AG09309 (cell line): Measurements from ENCODE around the gene DEF6.

ENCODE experiments used
- DNase-seq: peaks from one replicate; pipeline ENCODE4 v3.0.0-alpha.2; 2010; ENCODE audit warnings: low read depth
- H3K4me3 ChIP-seq: 2 replicates; pipeline ENCODE4 v1.5.1; 2011; ENCODE audit warnings: mild to moderate bottlenecking, low read depth, low read length, moderate library complexity; ENCODE audit not compliant: control insufficient read depth
- TF ChIP-seq, protein P1 (sequence below): IDR thresholded peaks from 2 replicates; pipeline ENCODE4 v1.5.1; 2011; ENCODE audit warnings: mild to moderate bottlenecking, low read depth, low read length, inconsistent platforms; ENCODE audit not compliant: insufficient read depth, control insufficient read depth; ENCODE audit errors: missing control alignments

DEF6 gene

DNA sequence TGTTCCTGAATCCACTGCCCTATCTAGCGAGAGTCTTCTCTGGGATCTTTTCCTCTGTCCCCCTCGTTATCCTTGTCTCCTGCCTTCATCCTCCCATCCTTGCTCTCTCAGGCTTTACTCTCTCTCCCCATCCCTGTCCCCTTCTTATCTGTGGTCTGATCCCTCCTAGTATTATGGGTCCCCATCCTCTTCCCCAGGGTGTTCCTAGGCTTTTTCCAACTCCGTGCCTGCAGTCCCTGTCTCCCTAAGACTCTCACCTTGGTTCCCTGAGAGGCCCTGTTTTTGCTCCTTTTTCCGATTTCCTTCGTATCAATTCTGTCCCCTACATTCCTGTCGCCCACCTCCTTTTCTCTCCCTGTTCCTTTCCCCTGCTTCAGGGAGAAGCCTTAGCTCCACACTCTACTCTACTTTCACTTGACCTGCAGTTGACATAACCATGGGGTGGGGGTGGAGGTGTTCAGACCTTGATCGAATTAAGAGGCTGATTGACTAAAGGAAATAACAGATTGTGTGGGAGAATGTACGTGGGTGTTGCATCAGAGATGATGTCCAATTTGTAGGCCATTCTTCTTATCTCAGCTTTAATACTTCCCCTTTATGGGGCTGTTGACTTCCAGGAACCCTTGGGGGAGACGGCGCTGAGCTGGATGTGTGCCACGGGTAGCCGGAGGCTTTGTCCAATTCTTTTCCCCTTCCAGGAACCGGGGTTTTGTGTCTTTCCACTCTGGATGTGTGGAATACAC, 45.6 kb downstream of the DEF6 start:
- peak overlapping the region; percentile 78 for H3K4me3 ChIP-seq
- no peak for DNase-seq
- TF ChIP-seq, protein P1, sequence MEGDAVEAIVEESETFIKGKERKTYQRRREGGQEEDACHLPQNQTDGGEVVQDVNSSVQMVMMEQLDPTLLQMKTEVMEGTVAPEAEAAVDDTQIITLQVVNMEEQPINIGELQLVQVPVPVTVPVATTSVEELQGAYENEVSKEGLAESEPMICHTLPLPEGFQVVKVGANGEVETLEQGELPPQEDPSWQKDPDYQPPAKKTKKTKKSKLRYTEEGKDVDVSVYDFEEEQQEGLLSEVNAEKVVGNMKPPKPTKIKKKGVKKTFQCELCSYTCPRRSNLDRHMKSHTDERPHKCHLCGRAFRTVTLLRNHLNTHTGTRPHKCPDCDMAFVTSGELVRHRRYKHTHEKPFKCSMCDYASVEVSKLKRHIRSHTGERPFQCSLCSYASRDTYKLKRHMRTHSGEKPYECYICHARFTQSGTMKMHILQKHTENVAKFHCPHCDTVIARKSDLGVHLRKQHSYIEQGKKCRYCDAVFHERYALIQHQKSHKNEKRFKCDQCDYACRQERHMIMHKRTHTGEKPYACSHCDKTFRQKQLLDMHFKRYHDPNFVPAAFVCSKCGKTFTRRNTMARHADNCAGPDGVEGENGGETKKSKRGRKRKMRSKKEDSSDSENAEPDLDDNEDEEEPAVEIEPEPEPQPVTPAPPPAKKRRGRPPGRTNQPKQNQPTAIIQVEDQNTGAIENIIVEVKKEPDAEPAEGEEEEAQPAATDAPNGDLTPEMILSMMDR = no peak

DNA sequence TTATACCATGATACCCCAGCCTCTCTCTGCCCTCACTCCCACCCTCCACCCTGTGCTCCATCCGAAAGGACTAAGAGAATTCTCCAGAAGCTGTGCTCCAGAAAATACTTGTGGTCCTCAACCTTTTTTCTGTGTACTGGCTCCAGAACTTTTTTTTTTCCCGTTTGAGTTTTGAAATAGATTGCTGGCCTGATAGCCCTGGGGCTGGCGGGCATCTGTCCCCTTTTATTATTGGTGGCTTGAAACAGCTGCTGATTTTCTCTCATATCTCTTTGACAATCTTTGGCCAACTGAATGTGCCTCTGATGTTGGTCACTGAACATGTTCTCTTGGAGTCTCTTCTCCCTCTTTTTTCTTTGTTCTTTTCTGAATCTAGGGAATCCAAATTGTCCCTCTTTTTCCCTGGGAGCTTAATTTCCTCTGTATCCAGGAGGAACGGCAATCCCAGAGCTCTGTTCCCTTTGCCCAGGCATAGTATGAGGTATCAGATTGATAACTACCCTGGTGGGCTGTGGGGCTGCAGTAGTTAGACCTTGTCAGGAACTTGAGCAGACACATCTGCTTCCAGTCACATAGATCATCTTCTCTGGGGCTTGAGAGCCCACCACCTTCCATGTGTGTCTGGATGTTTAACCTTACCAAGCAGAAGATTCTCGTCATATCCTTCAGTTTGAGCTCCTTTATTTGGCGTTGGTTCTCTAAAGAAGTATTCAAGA, 46.4 kb downstream of the DEF6 start:
- TF ChIP-seq, protein P1 = no peak
- no peak for DNase-seq
- peak overlapping the region; percentile 78 for H3K4me3 ChIP-seq

DNA sequence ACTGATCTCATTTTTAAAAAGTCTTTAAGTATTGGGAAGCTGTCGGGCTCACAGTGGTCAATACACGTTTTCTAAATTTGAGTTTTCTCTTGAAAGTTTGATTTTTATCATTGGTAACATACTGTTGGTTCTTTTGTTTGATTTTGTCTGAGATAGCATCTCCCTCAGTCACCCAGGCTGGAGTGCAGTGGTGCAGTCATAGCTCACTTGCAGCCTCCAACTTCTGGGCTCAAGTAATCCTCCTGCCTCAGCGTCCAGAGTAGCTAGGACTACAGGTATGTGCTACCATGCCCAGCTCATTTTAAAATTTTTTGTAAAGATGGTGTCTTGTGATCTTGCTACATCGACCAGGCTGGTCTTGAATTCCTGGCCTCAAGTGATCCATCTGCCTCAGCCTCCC, 53.8 kb downstream of the DEF6 start:
- TF ChIP-seq, protein P1 = no peak
- H3K4me3 ChIP-seq = no peak overlapping the region
- DNase-seq = no peak

DNA sequence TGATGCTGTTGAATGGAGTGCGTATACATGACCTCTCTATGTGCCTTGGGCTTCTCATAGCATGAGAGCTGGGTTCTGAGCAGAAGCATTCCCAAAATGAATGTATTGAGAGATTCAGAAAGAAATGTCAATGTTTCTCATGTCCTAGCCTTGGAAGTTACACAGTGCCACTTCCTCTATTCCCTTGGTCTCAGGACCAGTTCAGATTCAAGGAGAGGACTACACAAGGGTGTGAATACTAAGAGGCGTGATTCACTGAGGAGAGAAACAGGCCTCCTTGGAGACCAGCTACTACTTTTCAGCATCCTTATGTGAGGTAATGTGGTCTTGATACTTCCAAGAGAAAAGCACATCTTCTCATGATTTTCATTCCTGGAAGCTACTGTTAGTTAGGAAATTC, 55.1 kb downstream of the DEF6 start:
- no peak overlapping the region for H3K4me3 ChIP-seq
- no peak for DNase-seq
- TF ChIP-seq, protein P1 = no peak

DNA sequence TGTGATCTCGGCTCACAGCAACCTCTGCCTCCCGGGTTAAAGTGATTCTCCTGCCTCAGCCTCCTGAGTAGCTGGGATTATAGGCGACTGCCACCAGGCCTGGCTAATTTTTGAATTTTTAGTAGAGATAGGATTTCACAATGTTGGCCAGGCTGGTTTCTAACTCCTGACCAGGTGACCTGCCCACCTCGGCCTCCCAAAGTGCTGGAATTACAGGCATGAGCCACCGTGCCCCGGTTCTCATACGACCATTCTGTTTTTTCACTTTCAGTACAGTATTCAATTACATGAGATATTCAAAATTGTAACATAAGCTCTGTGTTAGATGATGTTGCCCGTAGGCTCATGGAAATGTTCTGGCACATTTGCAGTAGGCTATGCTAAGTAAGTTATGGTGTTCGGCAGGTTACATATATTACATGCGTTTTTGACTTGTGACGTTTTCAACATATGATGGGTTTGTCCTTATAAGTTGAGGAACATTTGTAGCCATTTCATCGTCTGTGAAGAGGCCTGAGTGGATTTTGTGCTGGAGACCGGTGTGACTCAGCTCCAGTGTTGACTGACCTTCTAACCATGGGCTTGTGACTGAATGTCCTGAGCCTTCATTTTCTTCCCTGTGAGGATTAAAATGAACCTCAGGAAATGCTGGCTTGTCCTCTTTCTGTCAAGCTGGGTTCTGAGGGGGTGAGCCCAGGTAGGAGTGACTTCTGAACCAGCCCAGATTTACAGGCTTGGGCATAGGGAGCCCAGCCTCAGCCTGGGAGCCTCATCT, 56.9 kb downstream of the DEF6 start:
- DNase-seq = no peak
- no peak overlapping the region for H3K4me3 ChIP-seq
- TF ChIP-seq, protein P1 = no peak

DNA sequence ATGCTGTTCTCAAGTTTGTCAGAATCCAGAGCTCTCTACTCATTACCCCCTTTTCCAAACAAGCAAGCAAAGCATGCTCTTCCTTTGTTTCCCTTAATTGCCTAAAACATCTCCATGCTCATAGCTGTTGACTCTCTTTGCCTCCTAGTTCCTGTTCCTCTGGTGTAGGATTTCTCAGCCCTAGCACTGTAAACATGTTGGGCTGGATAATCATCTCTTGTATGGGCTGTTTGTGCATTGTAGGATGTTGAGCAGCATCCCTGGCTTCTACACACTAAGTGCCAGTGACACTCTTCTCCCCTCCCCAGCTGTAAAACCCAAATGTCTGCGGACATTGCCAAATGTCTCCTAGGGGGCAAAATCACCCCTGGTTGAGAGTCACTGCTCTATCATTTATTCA, 58.8 kb downstream of the DEF6 start:
- H3K4me3 ChIP-seq = no peak overlapping the region
- TF ChIP-seq, protein P1 = no peak
- DNase-seq = no peak
